ENCODE data around the gene SART3. TPM values are rescaled to one million over a fixed set of nuclear protein-coding genes. Genes with fewer than 3 reads are reported as not detected.
A peak's percentile ranks its signal among the peaks of the same experiment; 100 is the strongest.
"Not testable (repeated sequence)": the region's sequence is repeated elsewhere in the genome, so short reads cannot be mapped to it uniquely, and the experiment has no call there.

The SART3 gene
- total RNA-seq, 1 experiment from 2014 or later: 39.8 TPM

- peak; percentile 94 for DNase-seq (ENCODE audit: low read depth)
These were observed 1.6 kb upstream of the SART3 start, which contains the start of gene ISCU for GRCh38 chr12:108562348-108563135. Gene ISCU, plus strand, starts transcription at chr12:108562596. Its CDS starts 27 bp downstream, at chr12:108562623.

DNA sequence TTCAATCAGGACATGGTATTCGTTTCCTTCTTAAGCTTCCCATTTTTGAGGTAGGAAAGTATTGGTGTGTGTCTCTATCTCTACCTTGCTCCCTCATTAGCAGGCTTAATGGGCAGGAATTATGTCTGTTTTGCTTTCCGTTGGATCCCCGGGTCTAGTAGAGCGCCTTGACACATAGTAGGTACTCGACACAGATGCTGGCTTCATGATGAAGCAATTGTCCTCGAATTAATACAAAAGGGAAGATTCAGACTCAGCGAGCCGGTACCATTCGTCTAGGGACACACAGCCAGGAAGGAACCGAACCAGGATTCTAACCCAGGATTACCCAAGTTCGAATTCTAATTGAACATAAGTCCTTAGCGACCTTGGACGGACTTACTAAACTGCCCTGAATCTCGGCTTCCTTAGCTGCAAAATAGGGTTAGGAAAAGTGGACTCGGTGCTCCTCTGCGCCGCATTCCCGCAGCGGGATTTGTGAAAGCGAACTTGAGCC lies 927 bp upstream of the SART3 start:
- no peak for DNase-seq (ENCODE audit: low read depth)

GRCh38 chr12:108560321-108560721 lies 652 bp downstream of the SART3 start:
- peak; percentile 24 for DNase-seq (ENCODE audit: low read depth)

- DNase-seq (ENCODE audit: low read depth): no peak
These were observed 1.2 kb downstream of the SART3 start for GRCh38 chr12:108559748-108560147.

GRCh38 chr12:108559007-108559655 lies 1.8 kb downstream of the SART3 start:
- DNase-seq (ENCODE audit: low read depth): no peak

- not testable (repeated sequence) for DNase-seq (ENCODE audit: low read depth)
These were observed 5.6 kb downstream of the SART3 start for GRCh38 chr12:108555383-108555782.

DNA sequence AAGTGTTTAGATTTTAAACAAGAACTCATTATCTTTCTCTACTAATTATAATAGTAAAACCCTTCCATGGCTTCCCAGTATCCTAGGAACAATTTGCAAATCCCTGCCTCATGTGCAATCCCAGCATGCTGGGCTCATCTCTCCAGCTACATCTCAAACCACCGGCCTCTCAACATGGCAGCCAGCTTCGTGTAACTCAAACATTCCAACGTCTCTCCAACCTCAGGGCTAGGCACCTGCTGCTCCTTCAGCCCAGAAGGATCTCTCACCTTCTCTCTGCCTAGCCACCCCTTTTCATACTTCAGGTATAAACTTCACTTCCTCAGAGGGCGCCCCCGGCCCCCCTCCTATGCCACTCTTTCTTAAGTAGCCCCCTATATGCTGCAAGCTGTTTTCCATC lies 7.2 kb downstream of the SART3 start:
- no peak for DNase-seq (ENCODE audit: low read depth)

- DNase-seq (ENCODE audit: low read depth): peak; percentile 16
These were observed 9.4 kb downstream of the SART3 start for GRCh38 chr12:108551535-108551934.

DNA sequence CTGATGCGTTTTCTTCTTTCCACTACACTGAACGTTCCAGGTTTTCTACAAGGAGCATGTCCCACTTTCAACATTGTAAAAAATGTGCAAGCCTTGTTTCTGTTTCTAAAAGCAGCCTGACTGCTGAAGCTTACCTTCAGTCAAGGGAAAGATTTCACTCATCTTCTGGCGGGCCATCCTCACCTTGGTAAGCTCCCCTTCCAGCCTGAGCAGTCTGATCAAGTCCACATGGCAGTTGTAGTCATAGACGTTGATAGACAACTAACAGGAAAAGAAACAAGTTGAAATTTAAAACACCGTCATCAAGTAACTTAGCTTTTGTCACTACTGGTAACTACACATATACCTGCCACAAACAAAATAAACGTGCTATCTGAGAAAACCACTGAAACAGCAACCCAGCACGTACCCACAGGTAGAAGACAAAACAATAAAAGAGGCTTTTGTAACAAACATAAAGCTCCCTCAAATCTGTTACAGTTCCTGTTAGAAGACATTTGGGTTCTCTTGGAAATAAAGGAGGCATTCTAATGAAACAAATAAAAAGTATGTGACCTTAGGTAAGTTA lies 11.9 kb downstream of the SART3 start:
- no peak for DNase-seq (ENCODE audit: low read depth)

- no peak for DNase-seq (ENCODE audit: low read depth)
These were observed 13.3 kb downstream of the SART3 start for GRCh38 chr12:108547686-108548085.

- no peak for DNase-seq (ENCODE audit: low read depth)
These were observed 17.3 kb downstream of the SART3 start for GRCh38 chr12:108543652-108544051.

DNA sequence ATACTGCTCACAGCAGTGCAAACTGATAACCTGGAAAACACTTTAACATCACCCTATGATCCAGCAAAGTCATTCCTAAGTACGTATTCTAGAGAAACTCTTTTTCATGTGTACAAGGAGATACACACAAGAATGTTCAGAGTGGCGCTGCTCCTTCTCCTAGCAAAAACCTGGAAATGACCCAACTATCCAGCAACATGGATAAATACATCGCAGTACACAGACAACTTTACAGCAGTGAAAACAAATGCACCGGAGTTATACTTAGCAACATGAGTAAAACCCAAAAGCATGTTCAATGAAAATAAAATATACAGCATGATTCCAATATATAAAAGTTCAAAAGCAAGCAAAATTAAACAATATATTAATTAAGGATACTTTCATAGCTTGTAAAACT lies 18.7 kb downstream of the SART3 start:
- DNase-seq (ENCODE audit: low read depth): no peak

GRCh38 chr12:108538616-108539195 lies 22.3 kb downstream of the SART3 start:
- DNase-seq (ENCODE audit: low read depth): no peak

- DNase-seq (ENCODE audit: low read depth): no peak
These were observed 22.8 kb downstream of the SART3 start for GRCh38 chr12:108538146-108538545.

GRCh38 chr12:108531929-108532848 lies 28.8 kb downstream of the SART3 start:
- no peak for DNase-seq (ENCODE audit: low read depth)

DNA sequence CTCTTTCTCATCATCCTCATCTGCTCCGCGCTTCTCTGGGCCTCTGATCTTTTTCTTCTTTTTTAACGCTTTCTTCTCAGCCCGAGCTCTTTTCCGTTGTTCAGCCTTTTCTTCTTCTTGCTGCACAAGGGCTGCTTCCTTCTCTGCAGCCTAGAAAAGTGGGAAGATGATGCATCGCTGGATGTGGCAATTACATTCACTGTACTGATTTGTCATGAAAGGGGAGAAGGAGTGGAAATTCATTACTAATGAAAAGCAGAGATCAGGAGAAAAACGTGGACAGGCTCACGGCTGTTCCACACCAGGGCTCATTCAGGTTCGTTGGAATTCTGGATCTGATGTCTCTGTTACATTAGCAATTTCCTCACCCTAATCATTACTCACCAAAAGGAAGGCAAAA lies 30.8 kb downstream of the SART3 start:
- DNase-seq (ENCODE audit: low read depth): no peak

DNA sequence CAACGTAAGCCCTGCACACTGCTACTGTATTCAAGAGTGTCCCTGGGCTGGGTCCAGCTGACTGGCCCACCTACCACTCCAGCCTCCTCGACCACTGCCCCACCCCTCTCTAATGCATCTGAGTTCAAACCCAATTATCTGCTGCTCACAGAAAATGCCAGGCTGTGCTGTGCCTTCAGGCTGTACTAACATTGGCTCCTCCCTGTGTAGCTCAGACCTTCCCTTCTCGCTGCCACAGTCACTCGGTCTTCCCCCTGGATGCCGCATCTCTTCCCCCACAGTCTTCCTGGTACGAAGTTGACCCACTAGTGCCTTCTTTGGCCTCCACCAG lies 33.8 kb downstream of the SART3 start:
- DNase-seq (ENCODE audit: low read depth): no peak

DNA sequence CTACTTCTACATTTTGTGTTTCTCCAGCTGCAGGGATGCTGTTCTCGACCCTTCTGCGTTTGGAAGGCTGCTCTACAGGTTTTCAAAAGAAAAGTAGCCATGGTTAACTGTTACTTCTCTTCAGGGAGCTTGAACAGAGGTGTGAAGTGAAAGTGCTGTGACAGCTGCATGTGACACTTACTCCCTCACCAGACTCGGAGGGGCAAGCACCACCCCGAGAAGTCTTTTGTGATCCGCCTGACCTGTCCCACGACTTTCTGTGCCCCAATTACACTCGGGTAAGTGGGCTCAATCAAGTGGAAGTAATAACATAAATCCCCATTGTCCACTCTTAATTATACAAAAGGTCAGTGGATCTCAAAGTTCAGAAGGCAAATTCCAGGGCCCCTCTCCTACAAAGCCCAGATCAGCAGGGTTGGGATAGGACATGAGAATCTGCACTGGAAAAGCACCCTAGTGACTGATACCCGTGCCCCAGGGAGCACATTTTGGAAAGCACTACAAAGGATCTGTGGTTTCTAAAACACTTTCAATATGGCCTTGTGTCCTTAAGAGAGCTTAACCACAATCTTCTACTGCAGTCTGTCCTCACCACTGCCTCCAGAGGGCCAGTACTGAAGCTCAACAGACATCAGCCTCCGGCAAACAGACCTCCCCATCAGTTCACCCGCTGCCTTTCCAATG lies 34.3 kb downstream of the SART3 start:
- DNase-seq (ENCODE audit: low read depth): peak; percentile 42

DNA sequence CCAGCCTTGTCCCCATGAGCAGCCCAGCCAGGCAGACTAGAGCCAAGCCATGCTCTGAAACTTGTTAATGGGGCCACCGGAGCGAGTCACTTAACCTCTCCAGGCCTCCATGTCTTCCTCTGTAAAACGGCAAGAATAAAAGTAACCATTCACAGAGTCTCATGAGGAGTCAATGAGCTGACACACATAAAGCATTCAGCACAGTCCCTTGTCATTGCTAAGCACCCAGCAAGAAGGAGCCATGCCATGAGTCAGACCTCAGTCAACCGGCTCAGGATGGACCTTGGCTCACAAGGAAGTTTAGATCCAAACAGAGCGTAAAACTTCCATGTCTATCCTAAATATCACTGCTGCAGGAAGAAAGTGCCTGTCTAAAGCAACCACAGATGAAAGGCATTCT lies 35.3 kb downstream of the SART3 start:
- peak; percentile 71 for DNase-seq (ENCODE audit: low read depth)

- no peak for DNase-seq (ENCODE audit: low read depth)
These were observed 37.6 kb downstream of the SART3 start for GRCh38 chr12:108523365-108523764.

DNA sequence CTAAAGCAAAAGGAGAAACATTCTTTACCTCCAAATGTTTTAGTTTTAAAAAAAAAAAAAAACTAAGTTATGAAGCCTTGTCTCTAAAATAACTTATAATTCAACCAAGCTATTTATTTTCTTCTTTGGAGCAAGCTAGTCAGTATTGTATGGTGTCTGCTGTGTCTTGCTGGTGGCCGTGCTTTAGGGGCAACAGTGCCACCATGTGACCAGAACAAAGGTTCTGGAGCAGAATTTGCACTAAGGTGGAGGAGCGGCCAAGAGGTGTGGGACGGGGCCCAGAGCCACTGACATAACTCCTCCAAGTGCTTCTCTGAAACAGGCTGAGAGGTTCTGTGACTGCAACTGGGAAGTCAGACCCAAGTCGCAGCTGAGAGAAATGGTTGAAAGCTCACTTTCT lies 41.4 kb downstream of the SART3 start:
- no peak for DNase-seq (ENCODE audit: low read depth)
